T-helper 22 cell (primary cell): ENCODE data around the gene SRCIN1.
A peak's percentile ranks its signal among the peaks of the same experiment; 100 is the strongest.

Experiments used
- DNase-seq: peaks from one replicate; pipeline ENCODE4 v3.0.0-alpha.2; 2020; ENCODE audit warnings: low read depth

The SRCIN1 gene

GRCh38 chr17:38598536-38598935 is 7.2 kb downstream of the SRCIN1 start:
- DNase-seq, result no peak

- DNase-seq, result no peak
These were observed 8.4 kb downstream of the SRCIN1 start for GRCh38 chr17:38597375-38597774.

GRCh38 chr17:38596651-38597050 is 9.1 kb downstream of the SRCIN1 start:
- DNase-seq, result no peak

DNA sequence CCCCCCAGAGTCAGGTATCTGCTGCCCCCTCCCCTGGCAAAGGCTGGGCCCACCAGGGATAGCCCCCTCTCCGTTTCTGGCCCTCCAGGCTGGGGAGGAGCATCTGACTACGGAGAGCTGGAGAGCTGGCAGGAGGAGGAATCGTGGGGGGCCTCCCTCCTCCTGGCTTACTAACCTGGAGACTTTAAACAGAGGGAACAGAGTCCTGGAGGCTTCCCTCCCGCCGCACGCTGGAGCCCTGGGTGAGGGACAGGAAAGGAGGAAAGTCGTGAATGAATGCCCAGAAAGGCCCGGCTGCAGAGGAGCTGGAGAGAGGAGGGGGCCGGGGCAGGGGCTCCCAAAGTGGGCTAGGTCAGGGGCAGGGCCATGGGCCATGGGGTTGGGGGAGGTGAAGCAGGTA is 9.9 kb downstream of the SRCIN1 start:
- DNase-seq, result no peak

GRCh38 chr17:38594152-38594551 is 11.6 kb downstream of the SRCIN1 start:
- no peak for DNase-seq

DNA sequence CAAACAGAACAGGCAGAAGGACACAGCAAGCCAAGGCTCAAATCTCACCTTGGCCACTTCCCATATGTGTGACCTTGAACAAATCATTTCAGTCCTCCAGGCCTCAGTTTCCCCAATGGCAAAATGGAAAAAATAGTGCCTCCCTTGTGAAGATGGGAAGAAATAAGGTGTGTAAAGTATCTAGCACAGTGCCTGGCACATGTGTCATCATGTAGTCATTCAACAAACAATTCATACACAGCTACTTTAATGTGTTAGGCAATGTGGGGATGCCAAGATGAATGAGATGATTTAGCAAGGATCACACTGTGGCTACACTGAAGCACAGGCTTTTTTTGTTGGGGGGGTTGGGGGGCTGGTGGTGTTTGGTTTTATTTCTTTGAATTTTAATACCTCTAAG is 13.3 kb downstream of the SRCIN1 start:
- DNase-seq, result no peak

DNA sequence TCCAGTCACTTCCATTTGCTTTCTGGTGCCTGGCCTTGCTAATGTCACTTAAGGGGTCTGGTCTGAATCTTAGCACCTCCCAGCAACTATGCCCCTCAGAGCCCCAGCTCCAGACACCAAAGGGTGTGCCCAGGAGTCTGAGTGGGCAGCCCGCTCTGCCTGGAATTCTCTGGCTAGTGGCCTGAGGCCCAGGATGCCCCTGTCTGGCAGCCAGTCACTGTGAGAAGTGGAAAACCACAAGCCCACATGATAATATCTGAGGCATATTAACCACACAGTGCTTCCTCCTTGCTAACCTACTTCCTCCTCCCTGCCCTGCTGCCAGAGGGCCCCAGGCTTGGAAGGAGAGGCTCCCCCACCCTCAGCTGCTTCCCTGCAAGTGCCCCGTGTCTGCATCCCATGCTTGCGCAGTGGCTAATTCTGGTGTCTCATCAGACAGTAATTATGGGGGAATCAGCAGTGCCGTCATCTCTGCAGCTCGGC is 14.0 kb downstream of the SRCIN1 start:
- no peak for DNase-seq

GRCh38 chr17:38590988-38591758 is 14.6 kb downstream of the SRCIN1 start:
- DNase-seq, result no peak

DNA sequence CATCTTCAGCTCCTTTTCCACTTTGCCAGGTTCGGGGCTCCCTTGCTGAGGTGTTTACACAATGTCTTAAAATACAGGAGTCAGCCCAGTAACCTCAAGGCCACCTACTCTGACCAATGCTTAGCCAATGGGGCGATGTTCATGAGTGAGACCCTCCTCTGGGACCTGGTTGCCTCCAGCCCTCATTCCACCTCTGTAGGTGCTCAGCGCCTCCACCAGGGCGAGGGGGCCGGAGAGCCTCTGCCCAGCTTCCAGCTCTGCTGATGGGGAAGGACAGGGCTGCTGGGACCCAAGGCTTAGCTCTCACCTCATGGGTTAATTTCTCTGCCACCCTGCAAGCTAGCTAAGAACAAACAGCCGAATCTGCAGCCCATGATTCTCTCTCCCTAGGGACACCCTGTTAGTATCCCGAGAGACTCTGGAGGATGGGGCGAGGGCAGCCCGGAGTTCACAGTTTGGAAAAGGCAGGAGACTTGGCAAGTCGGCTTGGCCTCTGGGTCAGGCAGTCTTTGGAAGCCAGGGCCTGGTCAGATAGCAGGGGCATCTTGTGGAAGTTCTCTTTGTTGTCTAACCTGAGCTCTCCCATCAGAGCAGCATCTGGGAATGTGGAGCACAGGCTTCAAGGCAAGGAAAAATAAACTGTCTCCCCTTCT is 16.2 kb downstream of the SRCIN1 start:
- no peak for DNase-seq

DNA sequence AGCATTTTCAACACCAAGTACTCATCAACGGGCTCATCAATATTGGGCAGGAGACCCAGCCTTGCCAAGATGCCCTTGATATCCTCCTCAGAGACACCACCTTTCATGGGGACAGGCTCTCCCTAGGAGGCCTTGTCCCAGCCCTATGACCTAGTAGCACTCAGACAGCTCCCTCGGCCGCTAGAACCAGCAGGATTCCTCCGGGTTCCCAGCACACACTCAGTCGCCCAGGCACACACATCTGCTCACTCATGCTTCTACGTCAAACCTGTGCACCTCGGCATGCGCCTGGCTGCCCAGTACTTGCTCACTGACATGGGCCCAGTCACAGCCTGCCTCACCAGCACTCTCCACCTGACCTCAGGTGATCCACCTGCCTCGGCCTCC is 17.0 kb downstream of the SRCIN1 start:
- DNase-seq, result no peak

- DNase-seq, result no peak
These were observed 17.6 kb downstream of the SRCIN1 start for GRCh38 chr17:38587947-38588787.

GRCh38 chr17:38587203-38587602 is 18.5 kb downstream of the SRCIN1 start:
- DNase-seq, result no peak

GRCh38 chr17:38586788-38587187 is 19.0 kb downstream of the SRCIN1 start:
- no peak for DNase-seq

DNA sequence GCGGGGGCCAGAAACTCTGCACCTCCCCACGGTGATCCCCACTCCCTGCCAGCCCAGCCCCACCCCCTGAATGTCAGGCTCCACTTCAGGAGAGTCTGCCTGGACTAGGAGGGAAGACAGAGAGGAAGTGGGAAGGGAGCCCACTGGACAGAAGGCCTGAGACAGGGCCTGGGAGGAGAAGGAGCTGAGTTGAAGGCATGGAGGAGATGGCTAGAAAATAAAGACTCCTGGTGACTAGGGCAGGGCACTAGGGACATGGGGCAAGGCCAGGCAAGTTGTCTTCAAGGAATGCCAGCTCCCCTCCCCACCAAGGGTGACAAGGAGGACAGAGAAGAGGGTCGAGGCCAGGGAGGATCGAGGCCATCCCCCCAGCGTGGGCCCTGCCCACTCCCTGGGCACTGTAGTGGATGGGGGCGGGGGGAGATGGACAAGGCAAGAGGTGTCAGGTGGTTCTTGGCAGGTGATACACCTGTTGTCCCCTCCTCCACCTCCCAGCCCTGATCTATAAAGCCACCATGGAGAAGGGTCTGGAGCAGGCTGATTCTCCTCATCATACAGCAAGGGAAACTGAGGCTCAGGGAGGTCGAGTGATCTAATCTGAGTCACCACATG is 19.7 kb downstream of the SRCIN1 start:
- DNase-seq, result no peak

DNA sequence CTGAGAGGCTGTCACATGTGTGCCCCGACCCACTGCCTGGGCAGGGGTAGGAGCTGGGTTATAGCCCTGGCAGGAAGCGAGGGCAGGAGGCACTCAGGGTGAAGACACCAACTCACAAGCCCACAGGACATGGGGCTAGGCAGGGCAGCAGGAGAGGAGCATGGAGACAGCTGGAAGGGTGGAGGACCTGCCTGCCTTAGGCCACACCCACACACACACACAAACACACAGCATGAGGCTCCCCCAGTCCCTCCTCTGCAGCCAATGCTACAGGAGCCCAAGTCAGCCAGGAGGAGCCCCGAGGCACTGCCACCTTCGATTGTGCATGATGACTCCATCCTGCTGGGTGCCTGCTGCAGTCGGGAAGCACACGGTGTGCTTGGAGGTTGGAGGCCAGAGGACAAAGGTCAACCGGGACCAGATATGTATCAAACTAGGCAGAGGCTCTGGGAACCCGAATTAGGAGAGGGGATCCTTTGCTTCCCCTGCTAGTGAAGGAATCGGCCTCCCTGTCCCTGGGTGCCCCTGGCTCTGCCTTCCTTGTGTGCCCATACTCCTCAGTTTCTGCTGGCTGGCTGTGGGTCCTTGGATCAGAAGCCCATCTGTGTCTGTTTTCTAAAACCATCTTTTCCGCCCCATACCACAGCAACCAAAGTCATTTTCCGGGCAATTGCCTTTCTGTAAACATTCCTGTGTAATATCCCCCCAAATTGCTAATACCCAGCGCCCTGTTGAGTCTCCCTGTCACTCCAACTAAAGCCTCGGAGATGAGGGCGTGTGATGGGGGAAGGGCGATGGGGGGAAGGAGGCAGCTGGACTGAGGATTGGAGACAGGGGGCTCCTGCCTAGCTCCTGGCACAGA is 20.5 kb downstream of the SRCIN1 start:
- no peak for DNase-seq

DNA sequence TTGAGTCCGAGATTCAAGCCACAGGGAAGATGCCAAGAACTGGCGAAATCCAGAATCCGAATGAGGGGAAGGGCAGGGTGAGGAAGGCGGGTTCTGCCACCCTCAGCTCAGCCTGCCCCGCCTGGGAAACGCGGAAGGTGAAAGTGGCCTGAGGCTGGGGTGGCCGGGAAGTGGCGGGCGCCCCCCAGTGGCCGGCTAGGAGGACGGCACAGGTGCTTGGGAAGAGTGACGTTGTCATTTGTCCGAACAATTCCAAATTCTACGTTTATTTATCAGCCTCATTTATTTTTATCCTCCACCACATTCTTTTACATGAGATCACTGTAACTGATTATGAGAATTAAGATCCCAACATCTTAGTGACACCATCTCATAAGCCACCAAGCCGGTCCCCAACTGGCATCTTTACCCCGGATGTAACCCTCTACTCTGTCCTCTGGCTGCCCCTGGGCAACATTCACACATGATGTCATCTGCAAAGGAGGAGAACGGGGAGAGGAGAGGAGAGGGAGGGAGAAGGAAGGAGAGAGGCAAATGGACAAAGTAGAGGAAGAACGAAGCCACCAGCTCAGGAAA is 21.3 kb downstream of the SRCIN1 start:
- peak; percentile 27 for DNase-seq

DNA sequence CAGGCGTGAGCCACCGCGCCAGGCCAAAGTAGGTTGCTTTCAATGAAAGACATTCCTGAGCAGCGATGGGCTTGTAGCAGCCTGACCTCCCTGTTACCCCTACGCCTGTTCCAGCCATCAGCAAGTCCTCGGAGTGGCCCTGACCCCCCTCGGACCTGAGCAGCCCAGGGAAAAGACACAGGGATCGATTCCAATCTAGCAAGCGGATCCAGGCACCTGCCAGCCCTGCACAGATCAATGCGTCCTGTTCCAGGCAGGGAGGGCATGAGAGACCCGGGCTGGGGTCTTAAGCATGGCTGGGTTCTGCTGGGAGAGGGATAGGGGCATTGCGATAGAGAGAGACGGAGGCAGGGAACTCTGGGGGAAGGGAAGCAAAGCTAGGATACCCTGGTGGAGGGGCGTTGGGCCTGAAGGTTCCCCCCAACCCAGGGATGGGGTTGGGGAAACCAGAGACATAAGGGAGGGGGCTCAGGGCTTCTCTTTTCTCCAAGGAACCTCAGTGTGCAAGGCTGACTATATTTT is 21.9 kb downstream of the SRCIN1 start:
- DNase-seq, result no peak

DNA sequence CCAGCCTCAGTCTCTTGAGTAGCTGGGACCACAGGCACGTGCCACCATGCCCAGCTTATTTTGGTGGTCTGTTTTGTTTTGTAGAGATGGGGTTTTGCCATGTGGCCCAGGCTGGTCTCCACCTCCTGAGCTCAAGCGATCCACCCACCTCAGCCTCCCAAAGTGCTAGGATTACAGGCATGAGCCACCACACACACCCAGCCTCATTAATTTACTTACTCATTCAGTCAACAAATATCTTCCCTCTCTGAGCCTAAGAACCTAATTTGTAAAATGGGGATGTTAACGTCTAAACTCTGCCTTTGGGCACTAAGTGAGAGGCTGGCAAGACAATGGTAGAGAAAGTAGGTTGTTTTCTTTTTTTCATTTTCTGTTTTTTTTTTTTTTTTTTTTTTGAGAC is 22.6 kb downstream of the SRCIN1 start:
- DNase-seq, result no peak

GRCh38 chr17:38582069-38582468 is 23.7 kb downstream of the SRCIN1 start:
- DNase-seq, result no peak

DNA sequence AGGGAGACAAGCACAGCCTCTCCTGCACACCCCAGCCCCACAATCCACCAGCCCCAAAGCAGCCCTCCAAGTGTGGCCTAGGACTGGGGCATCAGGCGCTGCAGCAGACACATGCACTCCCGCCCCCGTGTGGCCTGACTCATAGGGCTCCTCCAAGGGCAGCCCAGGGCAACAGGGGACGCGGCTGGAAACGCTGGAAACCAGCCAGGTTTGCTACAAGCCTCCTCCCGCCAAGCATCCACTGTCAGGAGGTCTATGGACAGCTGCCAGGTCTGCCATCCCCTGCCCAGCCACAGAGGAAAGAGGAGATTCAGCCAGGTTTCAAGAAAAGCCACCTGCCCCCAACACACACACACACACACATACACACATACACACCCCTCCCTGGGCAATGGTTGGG is 25.8 kb downstream of the SRCIN1 start:
- DNase-seq, result no peak

- DNase-seq, result no peak
These were observed 26.7 kb downstream of the SRCIN1 start for GRCh38 chr17:38579083-38579480.
